H9 (cell line): ENCODE data around the gene GAREM1. TPM values are rescaled to one million over a fixed set of nuclear protein-coding genes. Genes with fewer than 3 reads are reported as not detected.
A peak's percentile ranks its signal among the peaks of the same experiment; 100 is the strongest.

ENCODE experiments used
- DNase-seq: peaks from one replicate; pipeline ENCODE4 v3.0.0-alpha.2; 2017
- H2AFZ ChIP-seq: one replicate; pipeline ENCODE4 v1.6.1; 2013; ENCODE audit warnings: mild to moderate bottlenecking, low read length, control low read depth, moderate library complexity
- H2AK5ac ChIP-seq: 2 replicates; pipeline ENCODE4 v1.6.1; 2013; ENCODE audit warnings: low read length, control low read depth, mixed read lengths; ENCODE audit not compliant: insufficient read length
- H2BK120ac ChIP-seq: one replicate; pipeline ENCODE4 v1.6.1; 2013; ENCODE audit warnings: low read depth, mild to moderate bottlenecking, low read length, control low read depth, inconsistent platforms; ENCODE audit not compliant: poor library complexity, severe bottlenecking
- H2BK12ac ChIP-seq: 2 replicates; pipeline ENCODE4 v1.6.1; 2013; ENCODE audit warnings: low read length, control low read depth, mixed read lengths, low read depth; ENCODE audit not compliant: insufficient read length
- H2BK15ac ChIP-seq: 2 replicates; pipeline ENCODE4 v1.6.1; 2013; ENCODE audit warnings: low read depth, low read length, control low read depth
- H2BK20ac ChIP-seq: one replicate; pipeline ENCODE4 v1.6.1; 2013; ENCODE audit warnings: low read depth, mild to moderate bottlenecking, low read length, control low read depth, inconsistent platforms; ENCODE audit not compliant: poor library complexity, severe bottlenecking
- H2BK5ac ChIP-seq: 2 replicates; pipeline ENCODE4 v1.6.1; 2013; ENCODE audit warnings: low read length, control low read depth, mixed read lengths; ENCODE audit not compliant: insufficient read length
- H3K14ac ChIP-seq: 2 replicates; pipeline ENCODE4 v1.6.1; 2013; ENCODE audit warnings: low read length, control low read depth; ENCODE audit not compliant: insufficient read depth
- H3K18ac ChIP-seq: 2 replicates; pipeline ENCODE4 v1.6.1; 2013; ENCODE audit warnings: low read depth, mild to moderate bottlenecking, mixed read lengths, low read length, control low read depth; ENCODE audit not compliant: insufficient read length
- H3K23ac ChIP-seq: 2 replicates; pipeline ENCODE4 v1.6.1; 2013; ENCODE audit warnings: low read length, control low read depth, mixed read lengths, low read depth; ENCODE audit not compliant: insufficient read length
- H3K23me2 ChIP-seq: 2 replicates; pipeline ENCODE4 v1.6.1; 2013; ENCODE audit warnings: low read depth, mild to moderate bottlenecking, mixed read lengths, low read length, control low read depth; ENCODE audit not compliant: insufficient read length, poor library complexity, severe bottlenecking
- H3K27ac ChIP-seq: 2 replicates; pipeline ENCODE4 v1.5.1; 2013; ENCODE audit warnings: low read length, control low read depth, mixed read lengths, low read depth; ENCODE audit not compliant: insufficient read length
- H3K27me3 ChIP-seq: 2 replicates; pipeline ENCODE4 v1.6.1; 2013; ENCODE audit warnings: low read length, control low read depth, inconsistent platforms; ENCODE audit not compliant: insufficient read depth
- H3K4ac ChIP-seq: 2 replicates; pipeline ENCODE4 v1.6.1; 2013; ENCODE audit warnings: low read depth, mild to moderate bottlenecking, control low read depth, inconsistent platforms, low read length, moderate library complexity
- H3K4me1 ChIP-seq: 2 replicates; pipeline ENCODE4 v1.6.1; 2013; ENCODE audit warnings: low read length, control low read depth, inconsistent platforms; ENCODE audit not compliant: insufficient read depth
- H3K4me2 ChIP-seq: 2 replicates; pipeline ENCODE4 v1.6.1; 2013; ENCODE audit warnings: low read length, control low read depth, mixed read lengths; ENCODE audit not compliant: insufficient read length, insufficient read depth
- H3K56ac ChIP-seq: 2 replicates; pipeline ENCODE4 v1.6.1; 2013; ENCODE audit warnings: low read depth, mild to moderate bottlenecking, mixed read lengths, low read length, control low read depth; ENCODE audit not compliant: insufficient read length
- H3K79me1 ChIP-seq: 2 replicates; pipeline ENCODE4 v1.6.1; 2013; ENCODE audit warnings: low read depth, mild to moderate bottlenecking, moderate library complexity, low read length, control low read depth, inconsistent platforms; ENCODE audit not compliant: insufficient read depth, poor library complexity, severe bottlenecking
- H3K79me2 ChIP-seq: 2 replicates; pipeline ENCODE4 v1.6.1; 2013; ENCODE audit warnings: low read length, control low read depth, inconsistent platforms; ENCODE audit not compliant: insufficient read depth
- H3K9ac ChIP-seq: 2 replicates; pipeline ENCODE4 v1.6.1; 2013; ENCODE audit warnings: low read length, control low read depth, mixed read lengths; ENCODE audit not compliant: insufficient read length; ENCODE audit errors: extremely low read depth
- H3K9me3 ChIP-seq: one replicate; pipeline ENCODE4 v1.6.1; 2013; ENCODE audit warnings: low read depth, low read length, inconsistent platforms; ENCODE audit not compliant: control insufficient read depth
- H3T11ph ChIP-seq: one replicate; pipeline ENCODE4 v1.6.1; 2013; ENCODE audit warnings: mild to moderate bottlenecking, low read length, control low read depth, inconsistent platforms
- H4K20me1 ChIP-seq: one replicate; pipeline ENCODE4 v1.6.1; 2013; ENCODE audit not compliant: control insufficient read depth, insufficient read length, insufficient read depth
- H4K5ac ChIP-seq: 2 replicates; pipeline ENCODE4 v1.6.1; 2013; ENCODE audit warnings: low read depth, mild to moderate bottlenecking, mixed read lengths, low read length, control low read depth; ENCODE audit not compliant: insufficient read length
- H4K8ac ChIP-seq: replicated peaks from 2 replicates; pipeline ENCODE4 v1.6.1; 2013; ENCODE audit warnings: low read length, control low read depth, mixed read lengths, low read depth; ENCODE audit not compliant: insufficient read length
- H4K91ac ChIP-seq: 2 replicates; pipeline ENCODE4 v1.6.1; 2013; ENCODE audit warnings: low read depth, mild to moderate bottlenecking, moderate library complexity, mixed read lengths, low read length, control low read depth; ENCODE audit not compliant: insufficient read length
- H3K27ac Mint-ChIP-seq, 3 experiments: 2 replicates in 2 of 3; 3 replicates in 1 of 3; pipeline ENCODE4 v1.8.0; 2020 to 2021; ENCODE audit warnings: mixed read lengths in 3 of 3, mild to moderate bottlenecking in 1 of 3, moderate library complexity in 1 of 3
- H3K27me3 Mint-ChIP-seq: 2 replicates; pipeline ENCODE4 v1.8.0; 2021; ENCODE audit warnings: low read depth, mild to moderate bottlenecking, moderate library complexity, mixed read lengths
- H3K36me3 Mint-ChIP-seq, 3 experiments: 2 replicates in 2 of 3; 3 replicates in 1 of 3; pipeline ENCODE4 v1.8.0; 2020 to 2021; ENCODE audit warnings: low read depth in 3 of 3, mixed read lengths in 3 of 3; ENCODE audit not compliant: insufficient read depth in 1 of 3
- H3K4me1 Mint-ChIP-seq, 2 experiments: 2 replicates each; pipeline ENCODE4 v1.8.0; 2020; ENCODE audit warnings: mixed read lengths in 2 of 2
- H3K4me3 Mint-ChIP-seq, 2 experiments: 2 replicates in 1 of 2; 3 replicates in 1 of 2; pipeline ENCODE4 v1.8.0; 2020 to 2021; ENCODE audit warnings: mild to moderate bottlenecking in 2 of 2, mixed read lengths in 2 of 2, moderate library complexity in 1 of 2
- H3K9me3 Mint-ChIP-seq, 2 experiments: 2 replicates in 1 of 2; 3 replicates in 1 of 2; pipeline ENCODE4 v1.8.0; 2020; ENCODE audit warnings: mild to moderate bottlenecking in 2 of 2, mixed read lengths in 2 of 2, moderate library complexity in 1 of 2
- CTCF ChIP-seq: fragments of 200-600 bp; sonication (generic); conservative IDR thresholded peaks from 3 replicates; pipeline ENCODE4 v1.8.0; 2021; ENCODE audit warnings: antibody characterized with exemption, mild to moderate bottlenecking
- WGBS: extraction: QIAGEN DNeasy Blood & Tissue Kit; methylation state at CpG from one replicate; pipeline ENCODE4 v1.1.7; 2013; ENCODE audit warnings: missing lambda C conversion rate, low lambda C conversion rate, mixed read lengths; ENCODE audit not compliant: insufficient read length; ENCODE audit errors: extremely low coverage; 5-methylcytosine and 5-hydroxymethylcytosine counted together
- total RNA-seq: library from RNA; stranded (reverse); gene quantifications from 2 replicates; pipeline ENCODE4 v1.2.1, GENCODE V29; 2021

Gene GAREM1
- total RNA-seq, 1 experiment from 2014 or later, result 4.4 TPM

DNA sequence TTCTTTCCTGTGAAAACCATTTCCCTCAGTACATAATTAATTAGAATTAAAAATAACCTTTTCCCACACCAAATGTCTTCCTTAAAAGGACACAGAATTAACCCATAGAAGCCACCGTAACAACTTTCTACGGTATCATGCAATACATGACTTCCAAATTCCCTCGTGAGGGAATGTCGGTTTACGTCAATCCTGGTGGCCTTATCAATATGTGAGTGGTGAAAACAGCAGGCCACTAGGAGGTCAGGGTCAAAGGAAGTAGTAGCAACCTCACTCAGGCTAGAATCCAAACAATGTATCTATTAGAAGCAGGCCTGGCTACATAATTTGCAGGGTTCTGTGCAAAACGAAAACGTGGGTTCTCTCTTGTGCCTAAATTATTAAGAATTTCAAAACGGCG, 112.2 kb downstream of the GAREM1 start:
- H3K4me3 Mint-ChIP-seq, result no peak overlapping the region
- Histone ChIP-seq H4K5ac (no peak overlapping the region), H2BK5ac (no peak overlapping the region), H3K4ac (no peak overlapping the region), H3K79me1 (no peaks in the 10 kb centered on the region), H3K27ac (no peak overlapping the region), H2AFZ (no peak overlapping the region), H3K23me2 (no peaks in the 10 kb centered on the region), H3T11ph (no peak overlapping the region), H3K9me3 (no peaks in the 10 kb centered on the region), H3K27me3 (no peaks in the 10 kb centered on the region), H3K14ac (no peak overlapping the region), H3K4me2 (no peak overlapping the region), H4K91ac (no peak overlapping the region), H3K4me1 (peaks cover 4% of the 10 kb centered on the region; the same call in 1 of the 2 replicates), H2BK120ac (no peak overlapping the region), H3K9ac (no peak overlapping the region), H2BK15ac (no peak overlapping the region), H3K23ac (no peak overlapping the region), H3K79me2 (no peaks in the 10 kb centered on the region), H4K8ac (no peak overlapping the region), H3K56ac (no peak overlapping the region), H3K18ac (no peak overlapping the region), H2AK5ac (no peak overlapping the region), H4K20me1 (no peaks in the 10 kb centered on the region), H2BK20ac (no peak overlapping the region), H2BK12ac (peak overlapping the region; percentile 91)
- peak overlapping the region in 2 of 3 experiments; percentile 15 to 65; a peak in 3 of 7 replicates for H3K27ac Mint-ChIP-seq
- H3K36me3 Mint-ChIP-seq, result no peaks in the 10 kb centered on the region
- no CpG with 5 or more reads among the region's 9 CpGs for whole genome bisulfite sequencing
- H3K4me1 Mint-ChIP-seq, result peaks cover 8 to 12% of the 10 kb centered on the region in 2 experiments
- H3K27me3 Mint-ChIP-seq, result no peaks in the 10 kb centered on the region
- no peak for DNase-seq
- no peaks in the 10 kb centered on the region for H3K9me3 Mint-ChIP-seq
- no peak for TF ChIP-seq CTCF
